ENCODE data around the gene SUN2. TPM values are rescaled to one million over a fixed set of nuclear protein-coding genes. Genes with fewer than 3 reads are reported as not detected.

SUN2 gene
- total RNA-seq, 4 donors from 2014 or later, result 177 to 423 (median 312) TPM

- TF ChIP-seq CTCF (IDR thresholded peaks at IDR 0.05 in 4 of 5, conservative IDR thresholded peaks at IDR 0.05 in 1 of 5) (no peak), POLR2A (IDR thresholded peaks at IDR 0.05) (no peak)
- H3K4me1 ChIP-seq, result peaks cover 9 to 10% of the 10 kb centered on the region in 2 donors
- H3K27ac ChIP-seq, result no peak overlapping the region
- intact Hi-C loops (cut with DNase I; ENCODE audit: low total_unique reads) (no loop called here), in situ Hi-C loops (cut with MboI; ENCODE audit: low sequenced_read_pairs in 4 of 4) (no loop called here)
- ATAC-seq, result no peak
- H3K9me3 ChIP-seq, result no peaks in the 10 kb centered on the region
- no peaks in the 10 kb centered on the region for H3K27me3 ChIP-seq
- no peak overlapping the region for H3K4me3 ChIP-seq
- DNase-seq, result no peak
- peaks cover 6 to 80% of the 10 kb centered on the region in 2 donors for H3K36me3 ChIP-seq
Observed at GRCh38 chr22:38727530-38728451, 28.0 kb downstream of the SUN2 start.

GRCh38 chr22:38727123-38727522, 28.7 kb downstream of the SUN2 start:
- TF ChIP-seq POLR2A (IDR thresholded peaks at IDR 0.05), result no peak
- no peak for TF ChIP-seq CTCF (IDR thresholded peaks at IDR 0.05 in 4 of 5, conservative IDR thresholded peaks at IDR 0.05 in 1 of 5)
- Histone ChIP-seq H3K27ac (no peak overlapping the region), H3K4me1 (peaks cover 2 to 3% of the 10 kb centered on the region in 2 donors), H3K27me3 (no peaks in the 10 kb centered on the region), H3K9me3 (no peaks in the 10 kb centered on the region), H3K36me3 (peaks cover 6 to 87% of the 10 kb centered on the region in 2 donors), H3K4me3 (no peak overlapping the region)
- intact Hi-C loops (cut with DNase I; ENCODE audit: low total_unique reads) (no loop called here), in situ Hi-C loops (cut with MboI; ENCODE audit: low sequenced_read_pairs in 4 of 4) (no loop called here)
- DNase-seq, result no peak
- ATAC-seq, result no peak

GRCh38 chr22:38725900-38726655, 29.7 kb downstream of the SUN2 start:
- H3K27me3 ChIP-seq, result no peaks in the 10 kb centered on the region
- no peak overlapping the region for H3K4me3 ChIP-seq
- H3K36me3 ChIP-seq, result peaks cover 6 to 97% of the 10 kb centered on the region in 2 donors
- intact Hi-C loops (cut with DNase I; ENCODE audit: low total_unique reads) (no loop called here), in situ Hi-C loops (cut with MboI; ENCODE audit: low sequenced_read_pairs in 4 of 4) (no loop called here)
- no peak overlapping the region for H3K27ac ChIP-seq
- no peaks in the 10 kb centered on the region for H3K9me3 ChIP-seq
- H3K4me1 ChIP-seq, result no peaks in the 10 kb centered on the region
- ATAC-seq (no peak), DNase-seq (no peak)
- no peak for TF ChIP-seq CTCF (IDR thresholded peaks at IDR 0.05 in 4 of 5, conservative IDR thresholded peaks at IDR 0.05 in 1 of 5)

- Histone ChIP-seq H3K27ac (no peak overlapping the region), H3K27me3 (no peaks in the 10 kb centered on the region), H3K9me3 (no peaks in the 10 kb centered on the region), H3K36me3 (peaks cover 6 to 92% of the 10 kb centered on the region in 2 donors), H3K4me1 (no peaks in the 10 kb centered on the region), H3K4me3 (no peak overlapping the region)
- peak in 4 of 5 experiments; percentile 19 to 38 (median 22) for TF ChIP-seq CTCF (IDR thresholded peaks at IDR 0.05 in 4 of 5, conservative IDR thresholded peaks at IDR 0.05 in 1 of 5)
- no peak for TF ChIP-seq POLR2A (IDR thresholded peaks at IDR 0.05)
- intact Hi-C loops (cut with DNase I; ENCODE audit: low total_unique reads), result no loop called here
- in situ Hi-C loops (cut with MboI; ENCODE audit: low sequenced_read_pairs in 4 of 4), result no loop called here
- DNase-seq (no peak), ATAC-seq (no peak)
Observed at GRCh38 chr22:38724926-38725571, 30.7 kb downstream of the SUN2 start.

Data from gastrocnemius medialis (tissue), 4 donors.